Trophoblast cell (in vitro differentiated cells and primary cell): ENCODE data around the gene UNC13D.

Experiments
- DNase-seq, 2 donors: peaks; one replicate each; pipeline ENCODE4 v3.0.0-alpha.2; 2016
- H2AFZ ChIP-seq: 2 replicates; pipeline ENCODE4 v1.6.1; 2013; ENCODE audit warnings: low read length, moderate library complexity, mild to moderate bottlenecking; ENCODE audit not compliant: insufficient read depth, poor library complexity
- H2AK5ac ChIP-seq: 2 replicates; pipeline ENCODE4 v1.6.1; 2013; ENCODE audit warnings: mild to moderate bottlenecking, low read length
- H2BK120ac ChIP-seq: 2 replicates; pipeline ENCODE4 v1.6.1; 2013; ENCODE audit warnings: low read length, mild to moderate bottlenecking, moderate library complexity; ENCODE audit not compliant: insufficient read depth, poor library complexity
- H2BK12ac ChIP-seq: 2 replicates; pipeline ENCODE4 v1.6.1; 2013; ENCODE audit warnings: mild to moderate bottlenecking, low read length, moderate library complexity
- H2BK5ac ChIP-seq: 2 replicates; pipeline ENCODE4 v1.6.1; 2013; ENCODE audit warnings: low read length, low read depth, moderate library complexity, mild to moderate bottlenecking; ENCODE audit not compliant: poor library complexity
- H3K14ac ChIP-seq: 2 replicates; pipeline ENCODE4 v1.6.1; 2013; ENCODE audit warnings: mild to moderate bottlenecking, low read length
- H3K18ac ChIP-seq: 2 replicates; pipeline ENCODE4 v1.6.1; 2013; ENCODE audit warnings: mild to moderate bottlenecking, low read length
- H3K23ac ChIP-seq: 2 replicates; pipeline ENCODE4 v1.6.1; 2013; ENCODE audit warnings: low read length
- H3K27ac ChIP-seq: 2 replicates; pipeline ENCODE4 v1.5.1; 2013; ENCODE audit warnings: low read depth, mild to moderate bottlenecking, inconsistent platforms, low read length, moderate library complexity
- H3K27me3 ChIP-seq: 2 replicates; pipeline ENCODE4 v1.6.1; 2013; ENCODE audit warnings: inconsistent platforms, mild to moderate bottlenecking, low read length, moderate library complexity; ENCODE audit not compliant: insufficient read depth
- H3K36me3 ChIP-seq, 2 experiments: 1 replicate in 1 of 2; 2 replicates in 1 of 2; pipeline ENCODE4 v1.6.1; 2013; ENCODE audit warnings: low read length in 2 of 2, mild to moderate bottlenecking in 2 of 2, moderate library complexity in 1 of 2; ENCODE audit not compliant: insufficient read depth in 2 of 2, control insufficient read depth in 1 of 2
- H3K4ac ChIP-seq: 2 replicates; pipeline ENCODE4 v1.6.1; 2013; ENCODE audit warnings: low read depth, mild to moderate bottlenecking, low read length, moderate library complexity
- H3K4me1 ChIP-seq, 2 experiments: 1 replicate in 1 of 2; 2 replicates in 1 of 2; pipeline ENCODE4 v1.6.1; 2013; ENCODE audit warnings: low read length in 2 of 2, mild to moderate bottlenecking in 2 of 2, moderate library complexity in 1 of 2; ENCODE audit not compliant: insufficient read depth in 2 of 2, control insufficient read depth in 1 of 2
- H3K4me2 ChIP-seq: 2 replicates; pipeline ENCODE4 v1.6.1; 2013; ENCODE audit warnings: inconsistent platforms, mild to moderate bottlenecking, low read length, moderate library complexity
- H3K4me3 ChIP-seq: 2 replicates; pipeline ENCODE4 v1.5.1; 2013; ENCODE audit warnings: mild to moderate bottlenecking, low read depth, low read length, inconsistent platforms
- H3K79me1 ChIP-seq: one replicate; pipeline ENCODE4 v1.6.1; 2013; ENCODE audit warnings: low read length
- H3K79me2 ChIP-seq: 2 replicates; pipeline ENCODE4 v1.6.1; 2013; ENCODE audit warnings: low read length, mild to moderate bottlenecking; ENCODE audit not compliant: control insufficient read depth, insufficient read depth, poor library complexity
- H3K9ac ChIP-seq: 2 replicates; pipeline ENCODE4 v1.6.1; 2013; ENCODE audit warnings: mild to moderate bottlenecking, low read length
- H3K9me3 ChIP-seq: 2 replicates; pipeline ENCODE4 v1.6.1; 2013; ENCODE audit warnings: low read depth, mild to moderate bottlenecking, control low read depth, inconsistent platforms, low read length; ENCODE audit not compliant: insufficient read depth
- H4K12ac ChIP-seq: 2 replicates; pipeline ENCODE4 v1.6.1; 2013; ENCODE audit warnings: low read depth, mild to moderate bottlenecking, low read length, moderate library complexity
- H4K8ac ChIP-seq: 2 replicates; pipeline ENCODE4 v1.6.1; 2013; ENCODE audit warnings: low read depth, mild to moderate bottlenecking, low read length, moderate library complexity
- H4K91ac ChIP-seq: one replicate; pipeline ENCODE4 v1.6.1; 2013; ENCODE audit warnings: low read depth, mild to moderate bottlenecking, low read length, moderate library complexity
- WGBS: extraction: QIAGEN DNeasy Blood & Tissue Kit; methylation state at CpG from one replicate; pipeline ENCODE4 v1.1.7; 2013; ENCODE audit warnings: missing lambda C conversion rate; ENCODE audit not compliant: insufficient read length, insufficient coverage; ENCODE audit errors: extremely low coverage; 5-methylcytosine and 5-hydroxymethylcytosine counted together

The UNC13D gene

DNA sequence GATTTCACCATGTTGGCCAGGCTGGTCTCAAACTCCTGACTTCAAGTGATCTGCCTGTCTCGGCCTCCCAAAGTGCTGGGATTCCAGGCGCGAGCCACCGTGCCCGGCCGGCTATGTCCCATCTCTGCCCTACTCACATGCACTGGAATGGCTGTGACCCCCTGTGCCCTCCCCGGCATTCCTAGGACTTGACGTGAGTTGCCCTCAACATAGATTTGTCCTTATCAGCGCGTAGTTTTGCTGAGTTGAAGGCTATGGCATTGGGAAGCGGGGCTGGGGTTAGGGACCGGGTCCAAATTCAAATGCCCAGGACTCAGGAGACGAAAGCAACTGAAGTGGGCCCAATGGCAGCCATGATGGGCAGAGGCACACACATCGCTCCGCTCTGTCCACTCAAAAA is 5.8 kb downstream of the UNC13D start:
- Histone ChIP-seq H3K9ac (no peak overlapping the region), H3K79me2 (no peaks in the 10 kb centered on the region), H2BK12ac (no peak overlapping the region), H4K91ac (no peak overlapping the region), H3K18ac (no peak overlapping the region), H2BK5ac (no peak overlapping the region), H4K12ac (no peak overlapping the region), H2AK5ac (no peak overlapping the region), H2AFZ (no peak overlapping the region), H3K9me3 (peaks cover 4% of the 10 kb centered on the region), H3K4me2 (no peak overlapping the region), H3K4me3 (no peak overlapping the region), H2BK120ac (no peak overlapping the region), H3K36me3 (no peaks in the 10 kb centered on the region), H3K27ac (no peak overlapping the region), H3K79me1 (no peaks in the 10 kb centered on the region), H3K14ac (no peak overlapping the region), H4K8ac (no peak overlapping the region), H3K4ac (no peak overlapping the region), H3K27me3 (no peaks in the 10 kb centered on the region), H3K4me1 (no peaks in the 10 kb centered on the region), H3K23ac (no peak overlapping the region)
- DNase-seq: no peak
- WGBS: no CpG with 5 or more reads among the region's 15 CpGs

DNA sequence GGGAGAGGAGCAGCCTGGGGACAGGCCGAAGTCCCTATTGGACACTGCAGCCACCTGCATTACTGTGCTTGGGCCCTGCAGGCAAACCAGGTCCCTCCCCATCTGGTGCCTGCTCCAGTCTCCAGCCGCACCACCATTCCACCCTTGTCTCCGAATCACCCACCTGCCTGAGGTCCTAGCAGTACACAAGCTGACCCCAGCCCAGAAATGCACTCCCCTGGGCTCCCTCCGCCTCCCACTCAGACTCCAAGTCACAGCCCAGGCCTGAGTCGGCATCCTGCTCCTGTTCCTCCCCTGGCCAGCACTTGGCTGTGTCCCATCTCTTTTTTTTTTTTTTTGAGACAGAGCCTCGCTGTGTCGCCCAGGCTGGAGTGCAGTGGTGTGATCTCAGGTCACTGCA is 6.3 kb downstream of the UNC13D start:
- no peak overlapping the region for H2BK5ac ChIP-seq
- no peaks in the 10 kb centered on the region for H3K36me3 ChIP-seq
- no peak overlapping the region for H4K8ac ChIP-seq
- no peaks in the 10 kb centered on the region for H3K79me2 ChIP-seq
- H2BK120ac ChIP-seq: no peak overlapping the region
- no peak overlapping the region for H3K9ac ChIP-seq
- H3K4ac ChIP-seq: no peak overlapping the region
- no CpG with 5 or more reads among the region's 7 CpGs for WGBS
- no peaks in the 10 kb centered on the region for H3K4me1 ChIP-seq
- no peak overlapping the region for H4K12ac ChIP-seq
- no peak for DNase-seq
- H3K79me1 ChIP-seq: no peaks in the 10 kb centered on the region
- H4K91ac ChIP-seq: no peak overlapping the region
- H3K23ac ChIP-seq: no peak overlapping the region
- no peak overlapping the region for H3K4me3 ChIP-seq
- no peak overlapping the region for H3K27ac ChIP-seq
- H3K27me3 ChIP-seq: no peaks in the 10 kb centered on the region
- no peak overlapping the region for H2AK5ac ChIP-seq
- H3K14ac ChIP-seq: no peak overlapping the region
- H2AFZ ChIP-seq: no peak overlapping the region
- H3K9me3 ChIP-seq: peaks cover 4% of the 10 kb centered on the region
- H3K4me2 ChIP-seq: no peak overlapping the region
- no peak overlapping the region for H2BK12ac ChIP-seq
- no peak overlapping the region for H3K18ac ChIP-seq

DNA sequence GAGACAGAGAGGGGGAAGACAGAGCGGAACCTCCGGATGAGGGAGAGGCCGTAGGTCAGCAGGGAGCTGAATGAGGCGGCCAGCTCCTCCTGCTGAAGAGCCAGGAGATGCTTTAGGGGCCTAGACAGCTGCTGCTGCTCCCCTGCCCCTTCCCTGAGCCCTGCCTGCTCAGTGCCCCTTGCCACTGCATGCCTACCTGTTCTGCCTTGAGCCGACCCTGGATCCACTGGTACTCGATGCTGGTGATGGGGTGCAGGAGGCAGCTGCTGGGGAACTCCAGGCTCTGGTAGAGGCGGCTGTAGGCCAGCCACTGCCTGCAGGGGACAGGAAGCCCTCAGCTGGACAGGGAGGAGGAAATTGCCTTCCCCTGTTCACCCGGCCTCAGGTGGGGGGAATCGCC is 7.6 kb downstream of the UNC13D start:
- no peaks in the 10 kb centered on the region for H3K27me3 ChIP-seq
- H2BK5ac ChIP-seq: no peak overlapping the region
- H4K8ac ChIP-seq: no peak overlapping the region
- H3K4ac ChIP-seq: no peak overlapping the region
- H3K27ac ChIP-seq: no peak overlapping the region
- no peak for DNase-seq
- H2AFZ ChIP-seq: no peak overlapping the region
- no peak overlapping the region for H4K12ac ChIP-seq
- H3K9ac ChIP-seq: no peak overlapping the region
- H3K18ac ChIP-seq: no peak overlapping the region
- H3K14ac ChIP-seq: no peak overlapping the region
- no peak overlapping the region for H2AK5ac ChIP-seq
- no peaks in the 10 kb centered on the region for H3K79me1 ChIP-seq
- no CpG with 5 or more reads among the region's 9 CpGs for WGBS
- no peaks in the 10 kb centered on the region for H3K79me2 ChIP-seq
- no peaks in the 10 kb centered on the region for H3K36me3 ChIP-seq
- H4K91ac ChIP-seq: no peak overlapping the region
- no peak overlapping the region for H3K23ac ChIP-seq
- no peak overlapping the region for H2BK12ac ChIP-seq
- no peaks in the 10 kb centered on the region for H3K4me1 ChIP-seq
- no peak overlapping the region for H3K4me3 ChIP-seq
- H3K9me3 ChIP-seq: peaks cover 4% of the 10 kb centered on the region
- no peak overlapping the region for H3K4me2 ChIP-seq
- no peak overlapping the region for H2BK120ac ChIP-seq

DNA sequence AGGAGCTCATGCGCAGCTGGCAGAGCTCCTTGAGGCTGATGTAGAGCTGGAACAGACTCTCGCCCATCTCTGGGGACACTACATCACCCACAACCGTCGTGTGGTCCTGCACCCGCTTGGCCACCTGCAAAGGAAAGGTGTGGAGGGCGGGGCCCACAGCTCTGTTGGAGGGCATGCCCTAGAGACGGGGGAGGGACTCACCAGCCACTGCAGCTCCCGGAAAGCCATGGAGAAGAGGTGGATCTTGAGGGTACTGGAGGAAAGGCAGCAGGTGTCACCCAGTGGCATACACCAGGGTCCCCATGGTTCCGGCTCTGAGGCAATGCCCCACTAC is 8.6 kb downstream of the UNC13D start:
- WGBS: no CpG with 5 or more reads among the region's 9 CpGs
- Histone ChIP-seq H3K9ac (no peak overlapping the region), H3K18ac (no peak overlapping the region), H2BK5ac (no peak overlapping the region), H3K79me2 (no peaks in the 10 kb centered on the region), H4K8ac (no peak overlapping the region), H4K91ac (no peak overlapping the region), H4K12ac (no peak overlapping the region), H3K4me2 (no peak overlapping the region), H3K4me3 (no peak overlapping the region), H3K14ac (no peak overlapping the region), H2AFZ (no peak overlapping the region), H3K9me3 (peaks cover 4% of the 10 kb centered on the region), H3K27me3 (no peaks in the 10 kb centered on the region), H2BK120ac (no peak overlapping the region), H3K23ac (no peak overlapping the region), H3K36me3 (no peaks in the 10 kb centered on the region), H3K4me1 (no peaks in the 10 kb centered on the region), H3K79me1 (no peaks in the 10 kb centered on the region), H2BK12ac (no peak overlapping the region), H3K27ac (no peak overlapping the region), H2AK5ac (no peak overlapping the region), H3K4ac (no peak overlapping the region)
- DNase-seq: no peak
